Sigmoid colon (tissue), 7 donors: ENCODE measurements around the gene LTC4S. TPM values are rescaled to one million over a fixed set of nuclear protein-coding genes. Genes with fewer than 3 reads are reported as not detected.
A peak's percentile ranks its signal among the peaks of the same experiment; 100 is the strongest.
"Not testable (repeated sequence)": the region's sequence is repeated elsewhere in the genome, so short reads cannot be mapped to it uniquely, and the experiment has no call there.

Experiments used
- DNase-seq: peaks from one replicate; pipeline ENCODE4 v3.0.0-alpha.2; 2019
- H3K27ac ChIP-seq, 4 donors: fragments of 200-600 bp; sonication (generic); one replicate each; pipeline ENCODE4 v1.5.1; 2016 to 2019; ENCODE audit warnings: mild to moderate bottlenecking in 1 of 4
- H3K27me3 ChIP-seq, 3 donors: fragments of 200-600 bp; sonication (generic); one replicate each; pipeline ENCODE4 v1.5.1; 2019; ENCODE audit warnings: mild to moderate bottlenecking in 1 of 3
- H3K36me3 ChIP-seq, 4 donors: fragments of 200-600 bp; sonication (generic); one replicate each; pipeline ENCODE4 v1.5.1; 2016 to 2019
- H3K4me1 ChIP-seq, 4 donors: fragments of 200-600 bp; sonication (generic); one replicate each; pipeline ENCODE4 v1.5.1; 2017 to 2019
- H3K4me3 ChIP-seq, 4 donors: fragments of 200-600 bp; sonication (generic); one replicate each; pipeline ENCODE4 v1.5.1; 2017 to 2019; ENCODE audit warnings: mild to moderate bottlenecking in 2 of 4, moderate library complexity in 1 of 4
- H3K9me3 ChIP-seq, 4 donors: fragments of 200-600 bp in 3 of 4; sonication (generic) in 3 of 4; one replicate each; pipeline versions ENCODE4 v1.5.1 to v1.6.1; 2013 to 2019
- EP300 ChIP-seq, 4 donors: sonication (generic); formaldehyde crosslinking; IDR thresholded peaks; one replicate each; pipeline ENCODE4 v1.6.1; 2017; ENCODE audit warnings: antibody characterized with exemption in 4 of 4
- POLR2A ChIP-seq, 2 donors: fragments of 450-650 bp; IDR thresholded peaks; one replicate each; pipeline ENCODE4 v1.6.1; 2016; ENCODE audit warnings: antibody characterized with exemption in 2 of 2, mild to moderate bottlenecking in 2 of 2, moderate library complexity in 2 of 2
- POLR2AphosphoS5 ChIP-seq, 4 donors: sonication (generic); formaldehyde crosslinking; IDR thresholded peaks; one replicate each; pipeline ENCODE4 v1.6.1; 2017; ENCODE audit warnings: antibody characterized with exemption in 4 of 4
- WGBS, 2 donors: extraction: QIAGEN DNeasy Blood & Tissue Kit; methylation state at CpG; one replicate each; pipeline ENCODE4 v1.1.7; 2013; 5-methylcytosine and 5-hydroxymethylcytosine counted together
- intact Hi-C: fragments of 100-400 bp; cut with DNase I; formaldehyde crosslinking; loops from one replicate; pipeline ENCODE4 v1.15.1; 2023
- polyA plus RNA-seq, 3 donors: library from polyadenylated mRNA; stranded (reverse); fragments of 200-250 nt; gene quantifications; one replicate each; pipeline ENCODE4 v1.2.3, GENCODE V29; 2013
- total RNA-seq, 4 donors: library from RNA; depleted of rRNA; stranded (reverse); fragments of >200 nt; gene quantifications; one replicate each; pipeline ENCODE4 v1.1.0, GENCODE V29; 2016
- TF ChIP-seq, protein P1 (sequence below), 4 experiments: fragments of 450-650 bp in 3 of 4; fragments of 200-600 bp in 1 of 4; IDR thresholded peaks; one replicate each; pipeline ENCODE4 v1.5.1; 2016 to 2019; ENCODE audit warnings: antibody characterized with exemption in 4 of 4, mild to moderate bottlenecking in 3 of 4, moderate library complexity in 2 of 4
- donor health status: healthy with polysubstance abuse.
- donor health status: Bipolar disorder and iron deficiency.
- donor health status: healthy.

Gene LTC4S, protein sequence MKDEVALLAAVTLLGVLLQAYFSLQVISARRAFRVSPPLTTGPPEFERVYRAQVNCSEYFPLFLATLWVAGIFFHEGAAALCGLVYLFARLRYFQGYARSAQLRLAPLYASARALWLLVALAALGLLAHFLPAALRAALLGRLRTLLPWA
- total RNA-seq, result 1 to 10 TPM; 1.5 to 6.1 (median 5.4) TPM
- 1 to 10 TPM in 2 of 3 donors, not detected in 1; 2.6 to 3.6 TPM for polyA plus RNA-seq

GRCh38 chr5:179793468-179794139 is at the start of gene LTC4S:
LTC4S (plus strand) TSS chr5:179793986; CDS start chr5:179794081, 95 bp downstream.
- WGBS, 2 donors, result 37 to 71% methylated on average over 19 of the region's 19 CpGs
- Histone ChIP-seq H3K27me3 (no peaks in the 10 kb centered on the region), H3K4me3 (peak within 1 kb of the TSS in 2 of 4 donors; percentile 18 to 62), H3K27ac (peak within 1 kb of the TSS; percentile 46 to 61 (median 53)), H3K9me3 (no peaks in the 10 kb centered on the region), H3K4me1 (peaks cover 0 to 40% (median 33%) of the 10 kb centered on the region in 4 donors), H3K36me3 (peaks cover 11 to 17% (median 14%) of the 10 kb centered on the region in 4 donors)
- intact Hi-C loops, result loop anchor here (2.0 kb wide), 1 partner anchor 31 kb away; no protein-coding TSS in a partner anchor
- TF ChIP-seq, protein P1, sequence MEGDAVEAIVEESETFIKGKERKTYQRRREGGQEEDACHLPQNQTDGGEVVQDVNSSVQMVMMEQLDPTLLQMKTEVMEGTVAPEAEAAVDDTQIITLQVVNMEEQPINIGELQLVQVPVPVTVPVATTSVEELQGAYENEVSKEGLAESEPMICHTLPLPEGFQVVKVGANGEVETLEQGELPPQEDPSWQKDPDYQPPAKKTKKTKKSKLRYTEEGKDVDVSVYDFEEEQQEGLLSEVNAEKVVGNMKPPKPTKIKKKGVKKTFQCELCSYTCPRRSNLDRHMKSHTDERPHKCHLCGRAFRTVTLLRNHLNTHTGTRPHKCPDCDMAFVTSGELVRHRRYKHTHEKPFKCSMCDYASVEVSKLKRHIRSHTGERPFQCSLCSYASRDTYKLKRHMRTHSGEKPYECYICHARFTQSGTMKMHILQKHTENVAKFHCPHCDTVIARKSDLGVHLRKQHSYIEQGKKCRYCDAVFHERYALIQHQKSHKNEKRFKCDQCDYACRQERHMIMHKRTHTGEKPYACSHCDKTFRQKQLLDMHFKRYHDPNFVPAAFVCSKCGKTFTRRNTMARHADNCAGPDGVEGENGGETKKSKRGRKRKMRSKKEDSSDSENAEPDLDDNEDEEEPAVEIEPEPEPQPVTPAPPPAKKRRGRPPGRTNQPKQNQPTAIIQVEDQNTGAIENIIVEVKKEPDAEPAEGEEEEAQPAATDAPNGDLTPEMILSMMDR (IDR thresholded peaks at IDR 0.05), result no peak
- TF ChIP-seq POLR2AphosphoS5 (IDR thresholded peaks at IDR 0.05), result peak in 2 of 4 donors; percentile 18 to 33
- TF ChIP-seq EP300 (IDR thresholded peaks at IDR 0.05), result no peak
- no peak for TF ChIP-seq POLR2A (IDR thresholded peaks at IDR 0.05)
- DNase-seq, result peak; percentile 90

- H3K27me3 ChIP-seq, DNase-seq, H3K36me3 ChIP-seq, intact Hi-C loops, H3K27ac ChIP-seq, H3K9me3 ChIP-seq, H3K4me3 ChIP-seq: not testable (repeated sequence)
- 94 to 95% methylated on average over 7 of the region's 7 CpGs for WGBS, 2 donors
- peaks cover 0 to 49% (median 14%) of the 10 kb centered on the region in 4 donors for H3K4me1 ChIP-seq
These were observed 49.7 kb upstream of the LTC4S start for GRCh38 chr5:179744106-179744505.

GRCh38 chr5:179746872-179747271 is 46.9 kb upstream of the LTC4S start:
- peaks cover 0 to 38% (median 25%) of the 10 kb centered on the region in 4 donors for H3K4me1 ChIP-seq
- WGBS, 2 donors, result 97% methylated on average over 2 of the region's 2 CpGs
- no peaks in the 10 kb centered on the region for H3K27me3 ChIP-seq
- no peak for TF ChIP-seq POLR2AphosphoS5 (IDR thresholded peaks at IDR 0.05)
- no peak for TF ChIP-seq POLR2A (IDR thresholded peaks at IDR 0.05)
- no peak for TF ChIP-seq EP300 (IDR thresholded peaks at IDR 0.05)
- no peak overlapping the region for H3K27ac ChIP-seq
- H3K9me3 ChIP-seq, result no peaks in the 10 kb centered on the region
- DNase-seq, result no peak
- intact Hi-C loops, result no loop called here
- no peak overlapping the region for H3K4me3 ChIP-seq
- H3K36me3 ChIP-seq, result peaks cover 0 to 7% (median 0%) of the 10 kb centered on the region in 4 donors

- 87 to 90% methylated on average over 3 of the region's 3 CpGs for WGBS, 2 donors
- intact Hi-C loops, result no loop called here
- no peak for DNase-seq
- peaks cover 0 to 38% (median 25%) of the 10 kb centered on the region in 4 donors for H3K4me1 ChIP-seq
- H3K27me3 ChIP-seq, result no peaks in the 10 kb centered on the region
- TF ChIP-seq EP300 (IDR thresholded peaks at IDR 0.05), result no peak
- TF ChIP-seq POLR2AphosphoS5 (IDR thresholded peaks at IDR 0.05), result no peak
- no peak for TF ChIP-seq POLR2A (IDR thresholded peaks at IDR 0.05)
- TF ChIP-seq, protein P1 (IDR thresholded peaks at IDR 0.05), result no peak
- H3K9me3 ChIP-seq, result no peaks in the 10 kb centered on the region
- peaks cover 0 to 7% (median 0%) of the 10 kb centered on the region in 4 donors for H3K36me3 ChIP-seq
- no peak overlapping the region for H3K4me3 ChIP-seq
- no peak overlapping the region for H3K27ac ChIP-seq
These were observed 46.0 kb upstream of the LTC4S start for GRCh38 chr5:179747811-179748210.

DNA sequence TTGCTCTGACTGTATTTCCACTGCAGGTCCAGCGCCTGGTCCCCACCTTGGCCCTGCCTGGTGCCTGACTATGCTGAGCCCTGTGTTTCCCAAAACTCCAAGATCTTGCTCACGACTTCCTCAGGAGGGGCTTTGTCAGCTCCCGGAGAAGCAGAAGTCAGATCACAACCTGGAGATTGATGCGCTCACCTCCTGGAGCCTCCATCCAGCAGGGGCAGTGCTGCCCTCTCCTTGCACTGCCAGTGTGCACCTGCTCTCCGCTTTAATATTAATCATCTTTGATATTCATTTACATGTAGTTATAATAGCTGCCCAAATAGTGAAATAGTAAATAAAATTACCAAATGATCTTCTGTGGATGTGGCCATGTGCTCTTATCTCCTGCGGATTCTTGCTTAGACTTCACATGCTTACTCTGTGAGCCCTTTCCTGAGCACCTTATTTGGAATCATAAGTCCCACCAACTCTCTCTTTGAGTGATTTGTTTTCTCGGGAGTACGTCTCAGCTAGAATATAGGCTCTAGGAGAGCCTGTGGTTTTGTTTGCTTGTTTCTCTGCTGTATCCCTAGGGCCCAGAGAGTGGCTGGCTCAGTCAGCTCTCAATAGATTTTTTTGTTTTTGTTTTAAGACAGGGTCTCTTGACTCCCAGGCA is 43.8 kb upstream of the LTC4S start:
- Histone ChIP-seq H3K4me1 (peaks cover 0 to 43% (median 31%) of the 10 kb centered on the region in 4 donors), H3K36me3 (peaks cover 0 to 7% (median 0%) of the 10 kb centered on the region in 4 donors), H3K27me3 (no peaks in the 10 kb centered on the region), H3K4me3 (no peak overlapping the region), H3K9me3 (no peaks in the 10 kb centered on the region), H3K27ac (no peak overlapping the region)
- intact Hi-C loops, result no loop called here
- 90 to 91% methylated on average over 8 of the region's 8 CpGs for WGBS, 2 donors
- DNase-seq, result no peak
- TF ChIP-seq, protein P1 (IDR thresholded peaks at IDR 0.05), result no peak
- TF ChIP-seq POLR2A (IDR thresholded peaks at IDR 0.05) (no peak), POLR2AphosphoS5 (IDR thresholded peaks at IDR 0.05) (no peak)
